Stimulated activated CD4-positive, alpha-beta T cell treated with anti-CD3 and anti-CD28 coated beads, TNF-alpha, amount 100 ng/mL, for 48 hours (primary cell): Measurements from ENCODE around the gene ALPP.
"Not testable (repeated sequence)": the region's sequence is repeated elsewhere in the genome, so short reads cannot be mapped to it uniquely, and the experiment has no call there.

Experiments used
- DNase-seq, 3 donors: peaks; one replicate each; pipeline ENCODE4 v3.0.0-alpha.2; 2020; ENCODE audit warnings: low read depth in 3 of 3

The ALPP gene

DNA sequence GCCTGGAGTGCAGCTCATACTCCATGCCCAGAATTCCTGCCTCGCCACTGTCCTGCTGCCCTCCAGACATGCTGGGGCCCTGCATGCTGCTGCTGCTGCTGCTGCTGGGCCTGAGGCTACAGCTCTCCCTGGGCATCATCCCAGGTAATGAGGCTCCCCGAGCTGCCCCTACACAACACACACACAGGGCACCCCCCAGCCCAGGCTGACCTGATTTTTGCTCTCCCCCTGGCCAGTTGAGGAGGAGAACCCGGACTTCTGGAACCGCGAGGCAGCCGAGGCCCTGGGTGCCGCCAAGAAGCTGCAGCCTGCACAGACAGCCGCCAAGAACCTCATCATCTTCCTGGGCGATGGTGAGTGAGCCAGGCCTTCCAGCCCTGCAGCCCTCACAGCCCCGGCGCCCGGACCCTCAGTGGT lies at the start of gene ALPP:
Gene ALPP (plus strand): TSS at position 17 of the 417 bp plus-strand sequence. CDS start 52 bp downstream, at position 69.
- DNase-seq = not testable (repeated sequence)

DNA sequence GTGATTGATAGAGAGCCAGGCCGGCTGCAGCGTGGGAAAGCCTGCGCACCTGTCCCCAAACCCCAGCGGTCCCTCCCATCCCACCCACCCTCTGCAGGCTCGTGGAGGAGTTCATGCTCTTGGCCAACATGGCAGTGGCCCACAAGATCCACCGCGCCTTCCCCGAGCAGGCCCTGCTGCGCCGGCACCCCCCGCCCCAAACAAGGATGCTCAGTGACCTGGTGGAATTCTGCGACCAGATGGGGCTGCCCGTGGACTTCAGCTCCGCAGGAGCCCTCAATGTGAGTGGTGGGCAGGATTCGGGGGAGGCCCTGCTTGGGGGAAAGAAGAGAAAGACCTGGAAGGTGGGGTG lies 48.9 kb upstream of the ALPP start:
- DNase-seq = no peak

GRCh38 chr2:232330068-232330999 lies 48.2 kb upstream of the ALPP start:
- DNase-seq = no peak

GRCh38 chr2:232331061-232331460 lies 47.5 kb upstream of the ALPP start:
- not testable (repeated sequence) for DNase-seq

DNA sequence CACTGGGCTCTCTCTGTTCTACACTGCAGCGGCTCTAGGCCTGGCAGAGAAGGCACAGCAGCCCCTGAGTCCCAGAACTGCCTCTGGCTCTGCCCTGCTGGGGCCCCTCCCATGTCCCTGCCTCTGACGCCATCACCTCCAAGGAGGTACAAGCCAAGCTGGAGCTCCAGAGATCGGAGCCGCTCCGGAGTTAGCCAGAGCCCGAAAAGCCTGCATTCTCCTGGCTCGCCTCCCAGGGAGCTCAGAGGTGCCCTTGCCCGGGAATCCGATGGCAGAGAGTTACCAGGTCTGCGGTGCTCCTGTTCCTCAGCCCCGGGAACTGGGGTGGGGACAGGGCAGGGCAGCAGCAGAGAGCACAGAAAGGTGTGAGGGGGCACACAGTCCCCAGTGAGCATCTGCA lies 46.9 kb upstream of the ALPP start:
- not testable (repeated sequence) for DNase-seq

DNA sequence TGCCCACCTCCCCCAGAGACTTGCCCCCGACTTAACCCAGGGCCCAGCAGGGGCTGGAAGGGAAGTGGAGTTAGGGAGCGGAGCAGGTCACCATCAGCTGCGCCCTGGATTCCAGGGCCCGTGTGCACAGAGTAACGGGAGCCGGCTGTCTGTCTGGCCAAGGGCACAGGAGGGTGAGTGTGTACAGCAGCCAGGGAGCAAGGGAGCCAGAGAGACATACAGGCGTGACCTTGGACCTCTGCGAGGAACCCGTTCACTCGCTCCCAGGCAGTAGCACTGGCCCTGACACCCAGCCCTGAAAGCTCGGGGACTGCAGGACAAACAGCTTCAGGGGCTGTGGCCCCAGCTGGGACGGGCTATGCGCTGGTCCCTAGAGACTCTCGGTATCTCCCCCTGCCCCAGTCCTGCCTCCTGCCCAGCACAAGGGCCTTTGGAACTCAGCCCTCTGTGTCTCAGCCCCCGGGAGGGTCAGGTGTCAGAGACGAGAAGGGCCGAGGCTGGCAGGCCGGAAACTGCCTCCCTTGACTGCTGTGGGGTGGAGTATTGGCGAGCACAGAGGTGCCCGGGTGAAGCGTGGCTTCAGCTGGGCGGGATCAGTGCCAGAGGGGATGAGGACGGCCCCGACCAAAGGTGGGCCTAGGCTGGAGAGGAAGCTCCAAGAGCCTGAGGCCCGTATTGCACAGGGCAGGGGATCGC lies 46.2 kb upstream of the ALPP start:
- DNase-seq = not testable (repeated sequence)

DNA sequence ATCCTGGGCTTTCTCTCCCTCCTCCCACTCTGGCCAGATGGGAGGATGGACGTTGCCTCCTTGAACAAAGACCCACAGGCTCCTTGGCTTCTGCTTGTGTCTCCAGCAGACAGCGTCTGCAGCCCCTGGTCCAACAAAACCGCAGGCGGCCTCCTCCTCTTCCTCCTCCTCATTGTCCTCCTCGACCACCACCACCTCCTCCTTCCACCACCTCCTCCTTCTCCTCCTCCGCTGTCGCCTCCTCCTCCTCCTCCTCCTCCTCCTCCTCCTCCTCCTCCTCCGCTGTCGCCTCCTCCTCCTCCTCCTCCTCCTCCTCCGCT lies 45.7 kb upstream of the ALPP start:
- DNase-seq = no peak

GRCh38 chr2:232333361-232334135 lies 45.0 kb upstream of the ALPP start:
- DNase-seq = no peak

DNA sequence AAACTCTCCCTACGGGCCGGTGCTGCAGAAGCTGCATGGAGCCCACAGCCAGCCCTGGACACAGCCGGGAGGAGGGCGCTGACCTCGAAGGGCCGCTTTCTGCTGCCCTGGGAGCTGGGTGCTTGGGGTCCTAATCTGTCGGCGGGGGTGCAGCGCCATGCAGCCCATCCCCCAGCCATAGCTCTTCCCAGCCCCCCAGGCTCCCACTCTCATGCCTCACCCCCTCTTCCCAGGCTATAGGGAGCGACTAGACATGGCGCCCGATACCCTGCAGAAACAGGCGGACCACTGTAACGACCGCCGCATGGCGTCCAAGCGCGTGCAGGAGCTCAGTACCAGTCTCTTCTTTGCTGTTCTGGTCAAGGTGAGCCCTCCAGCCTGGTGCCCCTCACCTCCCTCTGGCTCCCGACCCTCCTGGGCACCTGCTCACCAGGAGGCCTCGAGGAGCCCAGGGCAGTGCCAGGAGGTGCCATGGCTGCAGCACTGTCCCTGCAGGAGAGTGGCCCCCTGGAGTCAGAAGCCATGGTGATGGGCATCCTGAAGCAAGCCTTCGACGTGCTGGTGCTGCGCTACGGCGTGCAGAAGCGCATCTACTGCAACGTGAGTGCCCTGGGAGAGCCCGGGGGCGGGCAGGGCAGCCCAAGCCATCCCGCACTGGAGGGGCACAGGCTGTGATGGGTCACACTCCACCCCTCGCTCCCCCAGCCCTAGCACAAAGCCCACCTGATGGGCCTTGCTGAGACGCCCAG lies 44.2 kb upstream of the ALPP start:
- not testable (repeated sequence) for DNase-seq

- DNase-seq = not testable (repeated sequence)
Observed at GRCh38 chr2:232334885-232335205, 43.7 kb upstream of the ALPP start.

- not testable (repeated sequence) for DNase-seq
Observed at GRCh38 chr2:232335206-232335858, 43.2 kb upstream of the ALPP start.

- DNase-seq = no peak
Observed at GRCh38 chr2:232335859-232336215, 42.7 kb upstream of the ALPP start.

GRCh38 chr2:232336241-232336736 lies 42.3 kb upstream of the ALPP start:
- no peak for DNase-seq

GRCh38 chr2:232336981-232337720 lies 41.4 kb upstream of the ALPP start:
- no peak for DNase-seq

- DNase-seq = not testable (repeated sequence)
Observed at GRCh38 chr2:232338094-232338758, 40.3 kb upstream of the ALPP start.

GRCh38 chr2:232338759-232339106 lies 39.8 kb upstream of the ALPP start:
- DNase-seq = no peak

DNA sequence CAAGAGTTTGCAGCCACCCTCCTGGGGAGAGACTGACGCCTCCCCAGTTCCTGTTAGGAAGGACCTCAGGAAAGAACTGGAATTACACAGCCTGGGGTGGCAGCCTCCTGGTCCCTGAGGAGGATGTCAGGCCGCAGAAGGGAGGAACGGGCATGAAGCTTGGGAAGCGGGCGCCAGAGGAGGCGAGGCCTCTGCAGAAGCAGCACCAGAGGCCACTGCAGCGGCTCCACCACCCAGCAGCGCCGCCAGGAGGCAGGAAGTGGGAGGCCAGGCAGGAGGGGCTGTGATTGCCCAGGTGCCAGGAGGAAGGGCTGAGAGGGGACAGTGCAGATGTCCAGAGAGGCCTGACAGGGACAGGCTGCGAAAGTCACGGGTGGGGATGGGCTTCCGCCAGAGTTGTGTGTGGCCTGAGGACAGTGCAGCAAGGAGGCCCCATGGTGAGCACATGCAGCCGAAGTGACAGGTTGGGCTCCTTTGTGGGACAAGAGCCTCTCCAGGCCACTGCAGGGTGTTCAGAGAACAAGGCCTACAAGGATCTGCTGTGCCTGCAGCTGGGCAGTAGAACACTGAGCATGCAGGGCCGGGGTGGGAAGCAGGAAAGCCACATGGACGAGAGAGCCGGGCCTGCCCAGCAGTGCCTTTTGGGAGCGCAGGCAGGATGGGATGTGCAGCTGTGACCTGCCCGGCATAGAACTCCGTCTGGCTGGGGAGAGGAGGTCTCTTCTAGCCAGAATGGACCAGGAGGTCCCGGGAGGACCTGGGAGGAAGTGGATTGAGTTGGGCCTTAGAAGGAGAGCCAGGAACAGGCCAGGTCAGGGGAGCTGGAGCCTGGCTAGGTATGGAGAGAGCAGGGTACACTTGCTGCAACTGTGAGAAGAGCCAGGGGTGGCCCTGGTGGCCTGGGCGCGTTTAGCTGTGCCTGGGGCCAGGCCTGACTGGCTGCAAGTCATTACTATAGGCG lies 39.1 kb upstream of the ALPP start:
- no peak for DNase-seq

DNA sequence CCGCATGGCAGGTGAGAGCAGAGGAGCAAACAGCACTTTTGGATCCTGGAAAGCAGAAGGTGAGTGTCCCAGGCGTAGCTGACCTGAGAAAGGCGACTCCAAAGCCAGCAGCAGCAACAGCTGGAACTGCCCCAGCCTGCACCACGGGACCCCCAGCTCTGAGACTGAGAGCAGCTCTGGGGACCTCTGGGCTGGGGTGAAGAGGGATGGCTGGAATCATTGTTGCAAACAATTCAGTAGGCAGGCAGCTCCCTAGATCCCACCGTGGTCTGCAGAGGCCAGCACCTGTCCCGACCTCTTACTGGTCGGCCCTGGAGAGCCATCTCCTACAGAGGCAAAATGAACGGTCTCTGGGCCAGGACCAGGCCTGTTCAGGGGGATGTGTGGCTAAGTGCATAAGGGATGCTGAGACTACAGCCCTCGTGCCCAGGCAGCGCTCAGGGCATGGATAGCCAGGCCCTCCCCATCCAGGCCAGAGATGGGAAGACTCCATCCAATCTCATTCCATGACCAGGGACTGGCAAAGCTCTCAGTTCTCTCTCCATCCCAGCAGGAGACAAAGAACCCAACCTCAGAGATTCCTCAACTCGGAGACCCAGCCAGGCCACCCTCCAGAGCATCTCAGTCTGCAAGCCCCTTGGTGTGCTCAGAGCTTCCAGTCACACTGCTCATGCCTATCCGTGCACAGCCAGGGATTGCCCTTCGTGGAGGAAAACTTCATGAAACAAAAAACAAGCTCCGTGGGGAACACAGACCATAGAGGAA lies 38.2 kb upstream of the ALPP start:
- DNase-seq = no peak
